Measurements from ENCODE around the gene STAB2. TPM values are rescaled to one million over a fixed set of nuclear protein-coding genes. Genes with fewer than 3 reads are reported as not detected.

The STAB2 gene
- polyA plus RNA-seq, 3 donors, result 0.25 to 1.2 (median 0.27) TPM

DNA sequence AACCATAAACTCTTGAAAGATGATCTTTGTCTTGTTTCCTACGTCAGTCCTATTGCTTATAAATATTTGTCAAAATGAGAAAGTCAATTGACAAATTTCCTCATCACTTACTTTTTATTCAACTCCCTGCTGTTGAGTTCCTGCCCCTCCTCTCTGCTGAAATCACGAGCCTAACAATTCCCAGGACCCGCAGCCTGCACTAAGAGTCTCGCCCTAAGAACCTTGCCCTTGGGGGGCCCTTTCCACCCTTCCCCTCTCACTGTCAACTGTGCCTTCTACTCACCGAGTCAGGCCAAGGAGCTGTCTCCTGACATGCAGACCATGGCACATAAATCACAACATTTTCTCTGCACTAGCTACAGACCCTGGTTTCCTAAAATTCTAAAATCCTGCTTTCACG is 99.0 kb downstream of the STAB2 start:
- DNase-seq (ENCODE audit: low read depth in 3 of 3, low spot score in 2 of 3), result no peak

GRCh38 chr12:103687253-103687652 is 100.2 kb downstream of the STAB2 start:
- DNase-seq (ENCODE audit: low read depth in 3 of 3, low spot score in 2 of 3), result no peak

DNA sequence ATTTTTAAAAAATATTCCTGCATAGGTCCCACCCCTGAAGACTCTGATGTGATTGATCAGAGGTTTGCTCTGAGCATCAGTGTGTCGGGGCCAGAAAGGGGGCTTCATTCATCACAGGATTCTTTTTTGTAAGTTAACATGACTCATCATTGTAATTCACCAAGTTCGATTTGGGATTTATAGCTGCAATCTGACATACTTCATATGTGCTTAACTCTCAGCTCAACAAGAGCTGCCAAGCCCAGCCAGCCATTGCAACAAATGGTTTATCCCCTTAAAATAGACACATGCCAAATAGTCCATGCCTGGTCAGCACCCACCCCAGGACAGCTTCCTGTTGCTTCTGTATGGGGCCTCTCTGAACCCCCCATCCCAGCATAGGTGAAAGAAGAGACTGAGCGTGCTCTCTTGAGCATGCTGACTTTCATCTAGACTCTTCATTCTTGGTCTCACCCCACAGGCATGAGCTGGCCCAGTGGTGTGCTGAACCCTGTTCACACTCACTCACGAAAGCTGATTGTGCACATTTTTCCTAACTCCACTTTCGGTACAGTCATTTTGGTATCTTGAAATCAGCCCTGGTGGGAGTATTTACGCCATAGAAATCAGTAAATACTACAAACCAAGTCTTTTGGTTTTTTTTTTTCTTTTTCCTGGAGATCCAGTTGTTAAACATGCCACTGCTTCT is 101.4 kb downstream of the STAB2 start:
- no peak for DNase-seq (ENCODE audit: low read depth in 3 of 3, low spot score in 2 of 3)

- no peak for DNase-seq (ENCODE audit: low read depth in 3 of 3, low spot score in 2 of 3)
These were observed 103.4 kb downstream of the STAB2 start for GRCh38 chr12:103690426-103690825.

- no peak for DNase-seq (ENCODE audit: low read depth in 3 of 3, low spot score in 2 of 3)
These were observed 104.0 kb downstream of the STAB2 start for GRCh38 chr12:103691063-103691462.

GRCh38 chr12:103696101-103696500 is 109.0 kb downstream of the STAB2 start:
- DNase-seq (ENCODE audit: low read depth in 3 of 3, low spot score in 2 of 3), result no peak

GRCh38 chr12:103697971-103698751 is 111.1 kb downstream of the STAB2 start:
- no peak for DNase-seq (ENCODE audit: low read depth in 3 of 3, low spot score in 2 of 3)

- DNase-seq (ENCODE audit: low read depth in 3 of 3, low spot score in 2 of 3), result no peak
These were observed 111.9 kb downstream of the STAB2 start for GRCh38 chr12:103698752-103699560.

- no peak for DNase-seq (ENCODE audit: low read depth in 3 of 3, low spot score in 2 of 3)
These were observed 118.0 kb downstream of the STAB2 start for GRCh38 chr12:103705098-103705497.

DNA sequence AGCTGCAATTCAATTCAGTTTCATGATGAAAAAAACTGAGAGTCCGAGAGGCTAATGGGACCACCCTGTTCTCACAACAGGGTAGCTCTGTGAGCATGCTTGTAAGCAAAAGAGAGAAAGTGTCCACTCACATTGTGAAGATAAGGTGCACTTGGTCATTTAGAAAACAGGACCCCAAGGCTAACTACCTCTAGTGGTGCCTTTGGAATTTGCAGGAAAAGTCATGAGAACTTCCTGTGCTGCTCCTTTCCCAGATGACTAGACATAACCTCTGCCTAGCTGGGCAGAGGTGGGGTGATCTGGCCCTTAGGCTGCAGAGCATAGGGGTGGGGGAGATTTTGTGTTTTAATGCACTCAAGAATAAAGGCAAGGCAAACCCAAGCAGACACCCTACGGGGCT is 118.9 kb downstream of the STAB2 start:
- no peak for DNase-seq (ENCODE audit: low read depth in 3 of 3, low spot score in 2 of 3)

DNA sequence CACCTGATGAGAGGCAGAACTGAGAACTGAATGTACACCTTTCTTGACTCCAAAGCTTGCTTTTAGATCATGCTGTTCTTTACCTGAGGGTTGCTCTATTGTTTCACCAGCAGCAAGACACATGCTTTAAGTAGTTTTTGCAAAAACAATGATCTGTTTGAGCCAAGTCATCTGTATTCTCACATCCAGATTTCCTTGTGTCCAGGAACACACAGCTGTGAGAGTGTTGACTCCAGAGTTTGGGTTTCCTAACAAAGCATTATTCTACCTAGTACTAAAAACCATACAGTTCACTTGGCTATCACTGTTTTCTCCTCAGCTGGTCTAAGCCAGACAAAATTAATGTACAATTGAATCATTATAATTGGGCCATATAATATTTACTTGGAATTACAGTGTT is 120.4 kb downstream of the STAB2 start:
- DNase-seq (ENCODE audit: low read depth in 3 of 3, low spot score in 2 of 3), result no peak

- no peak for DNase-seq (ENCODE audit: low read depth in 3 of 3, low spot score in 2 of 3)
These were observed 123.5 kb downstream of the STAB2 start for GRCh38 chr12:103710544-103710943.

DNA sequence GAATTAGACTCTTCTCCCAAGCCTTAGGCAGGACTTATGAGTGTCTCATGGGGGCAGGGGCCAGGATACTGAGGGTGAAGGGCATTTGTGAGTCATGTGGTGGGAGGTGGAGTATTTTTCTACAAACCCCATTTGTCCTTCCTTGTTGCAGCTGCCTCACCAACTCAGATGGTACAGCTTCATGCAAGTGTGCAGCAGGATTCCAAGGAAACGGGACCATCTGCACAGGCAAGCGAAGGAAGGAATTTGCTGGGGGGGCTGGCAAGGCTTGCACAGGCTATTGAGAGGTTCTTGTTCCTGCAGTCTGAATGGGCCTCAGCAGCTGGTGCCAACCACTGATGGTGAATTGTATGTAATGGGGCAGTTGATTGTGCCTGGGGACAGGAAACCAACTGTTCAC is 125.1 kb downstream of the STAB2 start:
- DNase-seq (ENCODE audit: low read depth in 3 of 3, low spot score in 2 of 3), result no peak

DNA sequence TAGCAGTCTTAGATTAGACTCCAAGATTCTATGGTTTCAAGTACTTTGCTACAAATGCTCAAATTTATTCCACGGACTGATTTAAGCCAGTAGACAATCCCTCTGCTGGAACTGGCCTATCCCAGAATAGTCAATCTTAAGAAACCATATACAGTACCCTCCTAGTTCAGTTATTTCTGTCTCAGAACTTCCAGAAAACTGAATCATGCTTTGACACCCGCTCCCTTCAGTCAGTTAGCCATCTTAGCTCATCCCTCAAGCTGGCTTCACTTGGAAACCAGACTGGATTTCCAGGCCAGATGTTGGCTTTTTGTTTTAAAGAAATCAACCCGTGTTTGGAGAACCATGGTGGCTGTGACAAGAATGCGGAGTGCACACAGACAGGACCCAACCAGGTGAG is 128.4 kb downstream of the STAB2 start:
- DNase-seq (ENCODE audit: low read depth in 3 of 3, low spot score in 2 of 3), result no peak

GRCh38 chr12:103716517-103717196 is 129.6 kb downstream of the STAB2 start:
- no peak for DNase-seq (ENCODE audit: low read depth in 3 of 3, low spot score in 2 of 3)

DNA sequence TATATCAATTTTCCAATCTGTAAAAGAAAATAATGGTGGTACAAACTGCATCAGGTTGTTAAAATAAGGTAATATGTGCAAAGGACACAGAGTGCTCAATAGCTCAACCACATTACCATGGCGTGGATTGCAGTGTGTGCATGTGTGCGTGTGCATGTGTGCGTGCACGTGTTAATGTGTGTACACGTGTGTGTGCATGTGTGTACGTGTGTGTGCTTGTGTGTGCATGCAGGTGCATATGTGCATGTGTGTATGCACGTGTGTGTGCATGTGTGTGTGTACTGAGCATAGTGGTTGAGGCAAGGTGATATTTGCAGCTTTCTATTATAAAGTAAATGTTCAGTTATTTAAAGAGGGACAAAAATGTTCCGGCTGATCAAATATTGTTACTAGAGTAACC is 138.3 kb downstream of the STAB2 start:
- no peak for DNase-seq (ENCODE audit: low read depth in 3 of 3, low spot score in 2 of 3)

GRCh38 chr12:103727638-103728037 is 140.6 kb downstream of the STAB2 start:
- DNase-seq (ENCODE audit: low read depth in 3 of 3, low spot score in 2 of 3), result no peak

GRCh38 chr12:103728323-103728722 is 141.2 kb downstream of the STAB2 start:
- DNase-seq (ENCODE audit: low read depth in 3 of 3, low spot score in 2 of 3), result no peak

DNA sequence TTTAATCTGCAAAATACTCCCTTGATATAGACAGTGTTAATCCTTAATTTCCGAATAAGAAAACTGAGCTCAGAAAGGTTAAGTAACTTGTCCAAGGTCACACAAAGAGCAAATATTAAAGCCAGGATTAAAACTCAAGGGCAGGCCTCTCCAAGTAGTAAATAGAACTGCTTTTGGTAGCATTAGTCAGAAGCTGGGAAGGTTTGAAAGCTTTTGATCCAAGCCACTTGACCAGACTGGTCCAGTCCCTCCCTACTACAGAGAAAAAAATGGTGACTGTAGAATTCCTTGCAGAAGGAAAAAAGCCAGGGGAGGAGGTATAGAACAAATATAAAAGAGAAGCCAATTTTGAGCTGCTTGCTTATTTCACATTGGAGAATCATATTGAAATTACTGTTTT is 142.4 kb downstream of the STAB2 start:
- no peak for DNase-seq (ENCODE audit: low read depth in 3 of 3, low spot score in 2 of 3)

DNA sequence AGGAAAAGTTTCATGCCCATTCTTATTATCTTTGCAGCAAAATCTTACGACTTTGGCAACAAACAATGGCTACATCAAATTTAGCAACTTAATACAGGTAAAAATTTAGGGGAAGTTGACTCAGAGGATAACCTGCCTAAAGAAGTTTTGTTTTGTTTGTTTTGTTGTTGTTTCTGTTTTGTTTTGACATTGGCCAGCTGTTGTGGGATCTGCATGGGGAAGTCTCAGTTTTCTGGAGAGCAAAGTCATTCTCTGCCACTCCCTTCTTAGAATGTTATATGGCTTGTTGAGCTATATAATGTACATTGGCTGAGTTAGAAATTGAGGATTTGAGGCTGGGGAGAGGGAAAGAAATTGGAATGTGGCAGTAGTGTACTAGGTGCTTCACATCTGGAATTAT is 144.5 kb downstream of the STAB2 start:
- no peak for DNase-seq (ENCODE audit: low read depth in 3 of 3, low spot score in 2 of 3)

DNA sequence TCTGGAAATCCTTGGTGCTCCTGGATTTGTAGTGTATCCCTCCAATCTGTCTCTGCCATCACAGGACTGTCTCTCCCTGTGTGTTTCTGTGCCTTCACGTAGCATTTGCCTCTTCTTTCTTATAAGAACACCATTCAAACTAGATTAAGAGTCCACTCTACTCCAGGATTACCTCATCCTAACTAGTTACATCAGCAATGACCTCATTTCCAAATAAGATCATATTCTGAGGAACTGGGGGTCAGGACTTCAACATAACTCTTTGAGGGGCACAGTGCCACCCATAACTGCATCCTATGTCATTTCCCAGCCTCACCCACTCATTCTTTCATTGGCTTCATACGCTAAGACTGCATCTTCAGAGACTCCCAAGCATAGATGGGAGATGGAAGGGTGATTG is 147.8 kb downstream of the STAB2 start:
- DNase-seq (ENCODE audit: low read depth in 3 of 3, low spot score in 2 of 3), result no peak
